Measurements from ENCODE around the gene LRRC63. TPM values are rescaled to one million over a fixed set of nuclear protein-coding genes. Genes with fewer than 3 reads are reported as not detected.

The LRRC63 gene
- total RNA-seq, 2 donors from 2014 or later = 1.0 to 2.5 TPM

DNA sequence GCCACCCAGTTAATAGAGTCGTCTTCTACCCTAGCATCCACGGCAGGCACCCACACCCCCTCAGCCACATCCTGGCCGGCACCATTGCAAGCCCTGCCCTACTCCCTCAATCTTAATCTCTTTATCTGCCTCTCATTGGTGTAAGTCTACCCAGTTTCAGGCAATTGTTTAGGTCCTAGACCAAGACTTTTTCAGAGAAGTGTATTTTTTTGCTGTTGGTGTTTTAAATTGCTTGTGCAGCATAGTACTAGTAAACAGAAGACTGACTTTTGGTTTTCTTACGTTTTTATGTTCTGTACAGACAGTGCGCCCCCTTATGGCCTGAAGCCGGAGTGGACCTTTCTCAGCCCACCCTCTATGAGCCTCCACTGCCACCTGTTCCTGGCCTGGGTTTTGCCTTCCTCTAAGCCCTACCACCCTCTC lies 27.4 kb upstream of the LRRC63 start:
- H3K27ac Mint-ChIP-seq = peak overlapping the region; percentile 93
- no peaks in the 10 kb centered on the region for H3K9me3 Mint-ChIP-seq
- ATAC-seq (replicated peaks in 1 of 2) (peak; percentile 61 to 67), DNase-seq (peak; percentile 80 to 84)
- H3K4me3 Mint-ChIP-seq = peak overlapping the region; percentile 91 to 97
- no peaks in the 10 kb centered on the region for H3K27me3 Mint-ChIP-seq (ENCODE audit: low read depth)
- peaks cover 33% of the 10 kb centered on the region for H3K4me1 Mint-ChIP-seq (ENCODE audit: low read depth)
- peaks cover 9 to 16% of the 10 kb centered on the region in 2 donors for H3K36me3 Mint-ChIP-seq (ENCODE audit: insufficient read depth in 2 of 2)

DNA sequence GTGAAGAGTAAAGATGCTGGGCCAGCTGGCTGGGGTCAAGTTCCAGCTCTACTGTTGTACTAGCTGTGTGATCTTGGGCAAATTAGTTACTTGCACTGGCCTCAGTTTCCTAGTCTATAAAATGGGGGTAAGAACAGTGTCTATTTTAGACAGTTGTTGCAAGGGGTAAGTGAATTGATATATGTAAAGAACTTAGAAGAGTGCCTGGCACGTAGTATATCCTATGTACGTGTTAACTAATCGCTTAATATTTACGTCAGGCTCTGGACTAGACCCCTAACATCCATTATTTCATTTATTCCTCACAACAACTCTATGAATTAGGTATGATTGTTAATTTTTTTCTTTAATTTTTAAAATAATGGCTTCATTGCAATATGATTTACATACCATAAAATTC lies 26.1 kb upstream of the LRRC63 start:
- H3K9me3 Mint-ChIP-seq = no peaks in the 10 kb centered on the region
- peaks cover 0 to 7% of the 10 kb centered on the region in 2 donors for H3K36me3 Mint-ChIP-seq (ENCODE audit: insufficient read depth in 2 of 2)
- H3K4me1 Mint-ChIP-seq (ENCODE audit: low read depth) = peaks cover 33% of the 10 kb centered on the region
- no peak overlapping the region for H3K27ac Mint-ChIP-seq
- no peak overlapping the region for H3K4me3 Mint-ChIP-seq
- DNase-seq (no peak), ATAC-seq (replicated peaks in 1 of 2) (no peak)
- no peaks in the 10 kb centered on the region for H3K27me3 Mint-ChIP-seq (ENCODE audit: low read depth)

DNA sequence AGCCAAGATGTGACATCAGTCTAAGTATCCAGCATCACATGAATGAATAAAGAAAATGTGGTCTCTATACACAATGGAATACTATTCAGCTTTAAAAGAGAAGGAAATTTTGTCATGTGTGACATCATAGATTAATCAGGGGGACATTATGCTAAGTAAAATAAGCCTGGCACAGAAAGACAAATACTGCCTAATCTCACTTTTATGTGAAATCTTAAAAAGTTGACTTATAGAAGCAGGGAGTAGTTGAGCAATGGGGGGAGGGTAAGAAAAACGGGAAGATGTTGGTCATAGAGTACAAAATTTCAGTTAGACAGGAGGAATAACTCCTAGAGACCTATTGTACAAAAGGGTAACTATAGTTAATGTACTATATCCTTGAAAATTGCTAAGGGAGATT lies 19.3 kb upstream of the LRRC63 start:
- H3K27me3 Mint-ChIP-seq (ENCODE audit: low read depth) = no peaks in the 10 kb centered on the region
- H3K4me1 Mint-ChIP-seq (ENCODE audit: low read depth) = no peaks in the 10 kb centered on the region
- H3K27ac Mint-ChIP-seq = no peak overlapping the region
- no peaks in the 10 kb centered on the region for H3K9me3 Mint-ChIP-seq
- DNase-seq = no peak
- no peak for ATAC-seq (replicated peaks in 1 of 2)
- H3K4me3 Mint-ChIP-seq = no peak overlapping the region
- peaks cover 0 to 1% of the 10 kb centered on the region in 2 donors for H3K36me3 Mint-ChIP-seq (ENCODE audit: insufficient read depth in 2 of 2)

DNA sequence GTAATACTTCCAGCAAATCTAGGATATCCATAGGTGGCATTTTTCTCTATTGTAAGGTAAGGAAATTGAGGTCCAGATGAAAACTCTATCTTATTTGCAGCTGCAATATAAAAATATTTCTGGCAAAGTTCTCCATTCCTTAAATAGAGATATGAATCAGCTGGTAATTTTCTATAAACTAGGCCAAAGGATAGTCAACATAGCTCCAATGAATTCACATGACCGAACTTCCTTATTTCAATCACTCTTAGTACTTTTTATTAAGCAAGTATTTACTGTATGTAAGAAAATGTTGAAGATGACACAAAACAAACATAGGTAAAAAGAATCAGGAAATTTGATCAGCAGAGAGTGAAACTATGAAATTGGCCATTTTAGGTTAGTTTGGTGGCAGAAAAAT lies 16.7 kb upstream of the LRRC63 start:
- Mint-ChIP-seq H3K36me3 (ENCODE audit: insufficient read depth in 2 of 2) (peaks cover 0 to 1% of the 10 kb centered on the region in 2 donors), H3K4me1 (ENCODE audit: low read depth) (peaks cover 7% of the 10 kb centered on the region), H3K9me3 (no peaks in the 10 kb centered on the region), H3K27me3 (ENCODE audit: low read depth) (no peaks in the 10 kb centered on the region), H3K4me3 (no peak overlapping the region), H3K27ac (no peak overlapping the region)
- DNase-seq = no peak
- no peak for ATAC-seq (replicated peaks in 1 of 2)

DNA sequence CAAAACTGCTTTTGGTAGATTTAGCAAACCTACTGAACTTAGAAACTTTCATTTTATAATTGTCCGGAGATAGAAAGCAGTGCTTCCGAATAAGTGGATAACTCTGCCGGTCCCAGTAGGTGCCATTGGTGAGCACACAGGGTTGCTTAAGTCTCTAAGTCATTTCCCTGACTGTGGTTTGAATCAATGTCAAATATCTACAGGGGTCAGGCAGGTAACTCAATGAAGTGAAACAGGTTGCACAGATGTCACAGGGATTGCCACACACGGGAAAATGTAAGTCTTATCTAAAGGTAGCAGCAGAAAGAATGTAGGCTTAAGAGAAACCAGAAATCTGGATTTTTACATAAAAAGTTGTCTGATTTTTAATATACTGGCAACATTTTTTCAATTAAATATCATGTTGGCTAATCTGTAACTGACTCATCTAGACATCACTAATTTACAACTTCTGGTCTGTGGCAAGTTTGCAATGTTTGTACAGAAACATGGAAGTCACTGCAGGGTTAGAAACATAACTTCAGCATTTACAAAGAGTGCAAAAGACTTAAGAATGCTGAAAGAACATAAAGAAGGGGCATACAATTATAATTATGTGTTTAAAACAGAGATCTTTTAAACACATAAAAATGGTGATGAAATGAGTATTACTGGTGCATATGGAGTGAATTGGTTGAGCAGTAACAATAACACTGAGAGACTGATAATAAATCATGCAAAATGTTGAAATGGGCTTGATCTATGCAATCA lies 14.3 kb upstream of the LRRC63 start:
- ATAC-seq (replicated peaks in 1 of 2) (peak in 1 of 2 donors; percentile 35), DNase-seq (no peak)
- H3K27me3 Mint-ChIP-seq (ENCODE audit: low read depth) = no peaks in the 10 kb centered on the region
- no peaks in the 10 kb centered on the region for H3K9me3 Mint-ChIP-seq
- peaks cover 23% of the 10 kb centered on the region for H3K4me1 Mint-ChIP-seq (ENCODE audit: low read depth)
- no peak overlapping the region for H3K4me3 Mint-ChIP-seq
- H3K27ac Mint-ChIP-seq = no peak overlapping the region
- peaks cover 0 to 1% of the 10 kb centered on the region in 2 donors for H3K36me3 Mint-ChIP-seq (ENCODE audit: insufficient read depth in 2 of 2)

DNA sequence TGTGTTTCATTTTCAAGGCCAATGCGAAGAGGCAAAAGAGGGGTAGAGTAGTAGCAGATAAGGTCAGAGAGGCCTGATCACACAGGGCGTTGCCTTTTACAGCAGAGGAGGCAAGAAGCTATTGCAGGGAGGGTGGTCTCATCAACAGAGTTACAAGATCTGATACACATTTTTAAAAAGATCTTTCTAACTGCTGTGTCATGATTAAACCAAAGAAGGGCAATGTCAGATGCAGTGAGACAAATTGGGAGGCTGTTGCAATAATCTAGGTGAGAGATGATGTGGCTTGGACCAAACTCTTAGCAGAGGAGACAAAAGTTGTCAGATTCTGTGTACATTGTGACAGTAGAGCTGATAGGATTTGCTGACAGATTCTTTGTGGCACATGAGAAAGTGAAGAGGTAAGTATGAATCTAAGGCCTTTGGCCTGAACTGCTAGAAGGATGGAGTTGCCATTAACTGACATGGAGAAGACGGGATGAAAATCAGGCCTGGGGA lies 13.0 kb upstream of the LRRC63 start:
- Mint-ChIP-seq H3K9me3 (no peaks in the 10 kb centered on the region), H3K4me3 (no peak overlapping the region), H3K27ac (no peak overlapping the region), H3K4me1 (ENCODE audit: low read depth) (peaks cover 36% of the 10 kb centered on the region), H3K36me3 (ENCODE audit: insufficient read depth in 2 of 2) (peaks cover 0 to 1% of the 10 kb centered on the region in 2 donors), H3K27me3 (ENCODE audit: low read depth) (no peaks in the 10 kb centered on the region)
- DNase-seq (no peak), ATAC-seq (replicated peaks in 1 of 2) (peak in 1 of 2 donors; percentile 52)

DNA sequence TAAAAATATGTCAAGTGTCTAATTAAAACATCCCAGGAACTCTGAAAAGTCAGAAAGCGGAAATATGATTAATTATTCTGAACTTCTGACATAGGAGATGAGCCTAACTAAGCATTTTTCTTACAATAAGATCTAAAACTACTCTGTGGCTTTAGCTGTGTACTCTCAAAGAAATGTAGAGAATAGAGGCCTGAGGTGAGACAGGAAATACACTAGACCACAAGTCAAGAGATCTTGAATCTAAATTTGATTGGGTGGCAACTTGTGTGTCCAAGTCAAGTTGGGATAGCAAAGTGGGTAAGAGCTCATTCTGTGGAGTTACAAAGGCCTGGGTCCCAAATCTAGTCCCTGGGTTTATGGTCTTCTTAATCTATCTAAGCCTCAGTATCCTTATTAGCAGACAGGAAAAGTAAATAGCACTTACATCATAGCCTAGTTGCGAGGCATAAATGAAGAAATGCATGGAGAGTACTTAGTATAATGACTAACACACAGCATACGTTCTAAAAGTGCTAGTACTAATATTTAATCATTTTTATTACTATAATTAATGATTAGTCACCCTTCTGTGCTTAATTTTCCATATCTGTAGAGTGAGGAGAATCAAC lies 9.4 kb upstream of the LRRC63 start:
- Mint-ChIP-seq H3K27ac (peak overlapping the region; percentile 41), H3K27me3 (ENCODE audit: low read depth) (no peaks in the 10 kb centered on the region), H3K36me3 (ENCODE audit: insufficient read depth in 2 of 2) (no peaks in the 10 kb centered on the region), H3K4me1 (ENCODE audit: low read depth) (peaks cover 49% of the 10 kb centered on the region), H3K9me3 (no peaks in the 10 kb centered on the region), H3K4me3 (peak overlapping the region in 1 of 2 donors; percentile 37)
- peak; percentile 62 to 72 for ATAC-seq (replicated peaks in 1 of 2)
- no peak for DNase-seq

DNA sequence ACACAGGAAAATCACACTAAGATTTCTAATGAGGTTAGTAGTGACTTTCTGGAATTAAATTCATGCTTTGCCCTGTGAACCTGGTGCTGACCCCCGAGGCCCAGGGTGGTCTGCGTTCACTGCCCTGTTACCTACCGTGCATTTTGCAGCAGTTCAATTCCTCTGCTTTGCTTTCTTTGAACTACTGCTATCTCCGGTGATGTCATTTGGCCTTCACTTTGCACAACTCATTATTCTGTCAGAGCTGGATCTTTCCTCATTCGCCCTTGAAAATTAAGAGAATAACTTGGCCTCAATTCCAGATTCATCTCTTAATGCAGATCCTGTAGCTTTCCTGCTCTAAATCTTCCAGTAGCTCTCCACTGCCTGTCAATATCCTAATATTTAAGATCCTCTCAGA lies 8.8 kb upstream of the LRRC63 start:
- Mint-ChIP-seq H3K27me3 (ENCODE audit: low read depth) (no peaks in the 10 kb centered on the region), H3K4me1 (ENCODE audit: low read depth) (peaks cover 49% of the 10 kb centered on the region), H3K27ac (no peak overlapping the region), H3K36me3 (ENCODE audit: insufficient read depth in 2 of 2) (no peaks in the 10 kb centered on the region), H3K9me3 (no peaks in the 10 kb centered on the region), H3K4me3 (no peak overlapping the region)
- ATAC-seq (replicated peaks in 1 of 2) = no peak
- no peak for DNase-seq

DNA sequence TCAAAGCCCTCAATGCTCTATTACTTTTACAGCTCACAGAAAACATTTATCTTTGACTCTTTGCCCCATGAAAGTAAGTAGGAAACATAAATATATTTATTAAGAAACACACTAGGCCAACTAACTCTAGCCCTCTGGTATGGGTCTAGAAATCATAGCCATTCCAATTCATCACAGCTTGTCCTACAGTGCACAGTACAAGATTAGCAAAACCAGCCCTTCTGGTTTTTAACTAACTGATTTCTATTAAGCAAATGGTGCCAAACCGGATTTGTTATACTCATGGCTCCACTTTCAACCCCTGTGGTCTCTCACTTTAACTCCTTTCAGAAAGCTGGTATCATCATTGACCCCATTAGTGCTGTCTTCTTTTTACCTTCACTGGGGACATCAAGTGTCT lies 5.6 kb upstream of the LRRC63 start:
- H3K4me1 Mint-ChIP-seq (ENCODE audit: low read depth) = peaks cover 47% of the 10 kb centered on the region
- DNase-seq (no peak), ATAC-seq (replicated peaks in 1 of 2) (no peak)
- H3K27ac Mint-ChIP-seq = no peak overlapping the region
- H3K36me3 Mint-ChIP-seq (ENCODE audit: insufficient read depth in 2 of 2) = peaks cover 0 to under 1% of the 10 kb centered on the region in 2 donors
- H3K9me3 Mint-ChIP-seq = no peaks in the 10 kb centered on the region
- no peak overlapping the region for H3K4me3 Mint-ChIP-seq
- H3K27me3 Mint-ChIP-seq (ENCODE audit: low read depth) = no peaks in the 10 kb centered on the region

DNA sequence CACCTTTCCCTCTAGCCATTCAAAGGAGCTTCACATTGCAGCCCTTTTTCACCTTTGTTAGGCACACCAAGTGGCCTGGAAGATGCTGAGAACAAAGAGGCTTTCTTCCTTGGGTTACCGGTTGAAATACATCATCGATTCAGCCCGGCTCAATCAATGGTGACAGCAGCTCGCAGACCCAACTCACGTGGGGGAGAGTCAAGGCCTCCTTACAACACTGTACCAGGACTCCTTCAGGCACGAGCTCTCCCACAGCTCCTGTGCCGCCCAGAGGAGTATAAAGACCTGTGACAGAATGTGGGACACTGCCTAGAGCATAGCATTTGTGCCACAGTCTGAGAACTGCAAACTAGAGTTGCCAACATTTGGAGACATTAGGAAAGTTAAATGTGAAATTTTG lies 3.9 kb upstream of the LRRC63 start:
- H3K4me3 Mint-ChIP-seq = no peak overlapping the region
- H3K27me3 Mint-ChIP-seq (ENCODE audit: low read depth) = no peaks in the 10 kb centered on the region
- ATAC-seq (replicated peaks in 1 of 2) = no peak
- no peak overlapping the region for H3K27ac Mint-ChIP-seq
- H3K4me1 Mint-ChIP-seq (ENCODE audit: low read depth) = peaks cover 38% of the 10 kb centered on the region
- peaks cover 0 to 2% of the 10 kb centered on the region in 2 donors for H3K36me3 Mint-ChIP-seq (ENCODE audit: insufficient read depth in 2 of 2)
- no peaks in the 10 kb centered on the region for H3K9me3 Mint-ChIP-seq
- no peak for DNase-seq

DNA sequence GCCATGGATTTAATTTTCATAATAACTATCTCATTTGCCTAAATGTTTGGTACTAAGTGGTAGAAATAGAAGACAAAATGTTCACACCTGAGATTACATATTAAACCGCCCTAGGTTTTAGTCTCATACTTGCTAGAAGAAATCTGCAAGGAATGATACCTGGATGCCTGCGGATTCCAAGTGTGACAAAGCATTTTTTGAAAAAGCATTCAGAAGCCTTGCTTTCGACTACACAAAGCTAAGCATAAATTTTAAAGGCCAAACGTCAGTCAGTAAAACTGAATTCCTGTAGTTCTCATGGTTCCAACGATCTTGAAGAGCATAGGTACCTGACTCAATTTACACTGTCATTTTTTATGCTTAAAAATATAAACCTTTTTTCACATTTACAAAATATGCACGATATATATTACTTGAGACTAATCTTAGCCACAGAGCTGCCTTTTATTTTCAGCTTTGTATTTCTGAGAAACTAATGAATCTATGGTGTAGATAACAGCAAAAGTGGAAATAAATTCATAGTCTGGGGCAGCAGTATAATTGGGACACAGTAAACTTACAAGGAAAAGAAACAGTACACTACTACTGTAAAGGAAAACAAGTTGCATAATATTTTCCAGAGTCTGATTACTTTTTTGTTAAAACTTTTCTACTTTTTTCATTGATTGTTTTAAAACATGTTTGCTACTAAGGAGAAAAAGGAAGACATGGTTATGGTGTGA lies 1.2 kb upstream of the LRRC63 start:
- ATAC-seq (replicated peaks in 1 of 2) = no peak
- DNase-seq = no peak
- no peaks in the 10 kb centered on the region for H3K27me3 Mint-ChIP-seq (ENCODE audit: low read depth)
- peak overlapping the region; percentile 86 to 98 for H3K4me3 Mint-ChIP-seq
- no peaks in the 10 kb centered on the region for H3K9me3 Mint-ChIP-seq
- H3K27ac Mint-ChIP-seq = peak overlapping the region; percentile 64
- peaks cover 0 to 2% of the 10 kb centered on the region in 2 donors for H3K36me3 Mint-ChIP-seq (ENCODE audit: insufficient read depth in 2 of 2)
- H3K4me1 Mint-ChIP-seq (ENCODE audit: low read depth) = peaks cover 30% of the 10 kb centered on the region

DNA sequence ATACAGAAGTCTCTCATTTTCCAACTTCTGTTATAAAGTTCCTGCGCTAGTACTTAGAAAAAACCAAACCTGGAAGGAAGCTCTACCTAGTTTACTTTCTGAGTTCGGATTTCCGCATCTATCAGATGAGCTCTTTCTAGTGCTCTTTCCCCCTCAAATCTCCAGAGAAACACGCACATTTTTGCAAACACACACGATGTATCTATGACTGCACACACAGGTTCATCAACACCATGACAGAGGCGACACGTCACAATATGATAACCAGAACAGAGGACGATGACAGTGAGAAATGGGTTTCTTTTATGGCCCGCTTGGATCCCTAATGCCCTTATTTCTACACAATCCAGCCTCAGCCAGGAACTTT lies 629 bp upstream of the LRRC63 start:
- no peaks in the 10 kb centered on the region for H3K27me3 Mint-ChIP-seq (ENCODE audit: low read depth)

DNA sequence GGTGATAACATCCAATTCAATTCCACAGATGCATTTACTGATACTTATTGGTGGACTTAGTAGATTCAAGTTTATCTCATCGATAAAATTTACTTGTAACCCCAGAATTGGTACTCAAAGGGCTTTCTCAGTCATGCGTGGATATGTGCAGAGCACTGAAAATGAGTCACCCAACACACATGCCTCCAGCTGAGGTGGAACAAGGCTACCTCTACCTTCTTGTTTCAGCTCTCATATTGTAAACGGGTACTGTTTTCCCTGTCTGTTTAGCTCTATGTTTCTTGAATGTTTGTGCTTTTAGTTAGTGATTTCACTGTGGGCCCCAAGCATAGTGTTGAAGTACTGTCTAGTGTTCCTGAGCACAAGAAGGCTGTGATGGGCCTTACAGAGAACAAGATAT lies 1.5 kb downstream of the LRRC63 start:
- Mint-ChIP-seq H3K9me3 (peaks cover 0 to 7% of the 10 kb centered on the region in 2 donors), H3K4me3 (peak overlapping the region; percentile 7 to 8), H3K36me3 (ENCODE audit: insufficient read depth in 2 of 2) (peaks cover 3 to 9% of the 10 kb centered on the region in 2 donors), H3K4me1 (ENCODE audit: low read depth) (peaks cover 24% of the 10 kb centered on the region), H3K27me3 (ENCODE audit: low read depth) (no peaks in the 10 kb centered on the region), H3K27ac (no peak overlapping the region)
- DNase-seq (peak in 1 of 2 donors; percentile 19), ATAC-seq (replicated peaks in 1 of 2) (peak in 1 of 2 donors; percentile 33)

More for the DNA sequence above, 629 bp upstream of the LRRC63 start:
- peak overlapping the region; percentile 86 to 98 for H3K4me3 Mint-ChIP-seq
- H3K9me3 Mint-ChIP-seq = no peaks in the 10 kb centered on the region
- ATAC-seq (replicated peaks in 1 of 2) (peak; percentile 70 to 72), DNase-seq (peak; percentile 29 to 48)
- H3K36me3 Mint-ChIP-seq (ENCODE audit: insufficient read depth in 2 of 2) = peaks cover 0 to 2% of the 10 kb centered on the region in 2 donors
- peak overlapping the region; percentile 64 for H3K27ac Mint-ChIP-seq
- H3K4me1 Mint-ChIP-seq (ENCODE audit: low read depth) = peaks cover 24% of the 10 kb centered on the region

Data from activated T-cell treated with anti-CD3 and anti-CD28 coated beads, Interleukin-2, amount 50 U/mL, for 72 hours (primary cell).